GM21528 (cell line): Measurements from ENCODE around the gene SPTBN5.

Experiments used
- ATAC-seq: cut with Tn5 transposase; IDR thresholded peaks from one replicate; pipeline ENCODE4 v1.9.1; 2021; ENCODE audit warnings: mild to moderate bottlenecking, moderate library complexity; ENCODE audit not compliant: unreplicated experiment, low FRiP score

The SPTBN5 gene

GRCh38 chr15:41926185-41927056, 32.6 kb upstream of the SPTBN5 start:
- no peak for ATAC-seq

DNA sequence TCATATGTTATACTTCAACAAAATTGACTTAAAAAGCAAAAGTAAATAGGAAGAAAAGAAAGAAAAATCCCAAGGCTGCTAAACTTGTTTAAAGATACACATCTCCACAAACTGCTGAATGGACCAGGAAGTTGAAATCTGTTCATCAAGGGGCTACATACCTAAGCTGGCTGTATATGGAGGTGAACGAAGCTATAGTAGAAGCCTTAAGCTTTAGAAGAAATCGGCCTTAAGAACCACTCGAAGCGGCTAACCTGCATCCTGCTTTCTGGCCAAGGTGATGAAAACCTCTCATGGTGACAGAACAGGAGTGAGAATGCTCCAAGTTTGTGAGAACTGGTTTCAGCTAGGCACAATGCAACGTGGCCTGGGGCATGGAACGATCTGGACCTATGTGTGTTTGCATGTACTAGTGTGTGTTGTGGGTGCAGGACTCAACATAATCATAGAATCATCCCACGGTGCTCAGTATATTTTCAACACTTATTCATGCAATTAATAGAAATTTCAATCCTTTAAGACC, 31.3 kb upstream of the SPTBN5 start:
- no peak for ATAC-seq

- ATAC-seq = no peak
Observed at GRCh38 chr15:41923401-41923997, 29.6 kb upstream of the SPTBN5 start.

DNA sequence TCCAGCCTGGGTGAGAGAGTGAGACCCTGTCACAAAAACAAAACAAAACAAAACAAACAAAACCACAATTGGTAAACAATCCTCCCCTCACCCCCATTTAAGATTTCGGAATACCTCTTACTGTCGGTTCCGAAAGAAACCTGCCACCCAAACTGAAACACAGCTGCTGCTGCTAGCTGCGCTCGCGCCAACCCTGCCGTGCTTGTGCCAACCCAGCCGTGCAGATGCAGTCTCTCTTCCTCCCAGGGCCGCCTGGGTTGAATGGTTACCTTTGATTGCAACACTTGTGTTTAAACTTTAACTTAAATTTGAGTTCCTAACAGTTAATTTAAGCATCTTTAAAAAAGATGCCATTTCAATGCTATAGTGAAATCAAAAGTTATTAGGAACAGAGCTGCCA, 28.5 kb upstream of the SPTBN5 start:
- ATAC-seq = no peak

DNA sequence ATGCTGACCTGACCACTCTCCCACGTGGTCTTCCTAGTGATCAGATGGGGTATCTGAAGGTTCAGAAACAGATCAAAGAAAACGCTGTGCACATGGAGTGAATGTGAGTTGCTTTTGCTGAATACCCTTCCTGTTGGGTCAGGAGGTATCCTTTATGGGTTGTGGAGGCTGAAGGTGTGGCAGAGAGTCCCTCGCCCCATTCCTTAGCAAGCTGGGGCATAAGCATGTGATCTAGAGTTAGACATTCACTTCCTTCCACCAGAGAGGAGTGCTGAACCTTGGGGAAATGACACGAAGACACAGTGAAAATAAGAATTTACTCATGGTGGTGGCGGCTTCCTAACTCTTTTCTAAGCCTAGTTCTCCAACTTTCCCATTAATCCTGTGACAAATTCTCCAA, 27.8 kb upstream of the SPTBN5 start:
- ATAC-seq = no peak

DNA sequence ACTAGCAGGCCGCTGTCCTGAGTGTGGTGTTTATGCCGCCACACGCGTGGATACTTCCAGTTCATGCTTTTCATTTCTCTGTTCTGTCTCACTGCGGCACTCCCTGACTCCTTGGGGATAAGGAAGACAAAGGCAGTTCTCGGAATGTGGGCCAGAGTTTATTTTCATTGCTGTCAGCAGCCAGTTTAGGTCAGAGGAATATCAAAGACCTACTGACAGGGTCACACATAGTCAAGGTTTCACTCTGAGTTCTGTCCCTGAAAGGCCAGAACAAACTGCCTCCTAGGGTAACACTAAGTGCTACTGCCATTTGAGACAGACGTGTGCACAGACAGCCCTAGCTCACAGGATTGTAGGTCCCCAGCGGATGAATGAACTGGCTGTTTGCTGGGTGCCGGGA, 27.3 kb upstream of the SPTBN5 start:
- no peak for ATAC-seq

DNA sequence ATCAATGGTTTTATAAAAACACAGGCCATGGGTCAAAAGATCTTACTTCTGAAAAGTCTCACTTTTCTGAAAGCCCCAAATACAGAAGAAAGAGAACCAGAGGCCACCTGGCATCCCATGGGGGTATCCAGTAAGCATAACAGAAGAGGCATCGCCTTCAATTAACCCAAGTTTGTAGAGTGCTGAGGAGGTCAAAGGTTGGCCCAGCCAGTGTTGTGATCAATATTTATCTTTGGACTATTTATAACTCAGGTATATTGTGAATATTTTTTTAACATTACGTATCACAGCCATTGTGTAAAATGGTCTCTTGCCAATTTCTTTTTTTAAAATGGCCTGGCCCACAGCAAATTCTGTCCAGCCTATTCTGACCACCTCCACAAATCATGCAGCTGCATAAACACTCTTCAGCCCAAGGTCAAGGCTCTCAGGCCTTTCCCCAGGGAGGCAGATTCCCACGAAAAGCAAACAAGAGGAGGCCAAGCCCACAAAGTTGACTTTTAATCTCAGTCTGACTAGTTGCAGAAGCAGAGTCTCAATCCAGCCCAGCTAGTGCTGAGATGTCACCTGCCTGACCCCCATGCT, 26.2 kb upstream of the SPTBN5 start:
- no peak for ATAC-seq

DNA sequence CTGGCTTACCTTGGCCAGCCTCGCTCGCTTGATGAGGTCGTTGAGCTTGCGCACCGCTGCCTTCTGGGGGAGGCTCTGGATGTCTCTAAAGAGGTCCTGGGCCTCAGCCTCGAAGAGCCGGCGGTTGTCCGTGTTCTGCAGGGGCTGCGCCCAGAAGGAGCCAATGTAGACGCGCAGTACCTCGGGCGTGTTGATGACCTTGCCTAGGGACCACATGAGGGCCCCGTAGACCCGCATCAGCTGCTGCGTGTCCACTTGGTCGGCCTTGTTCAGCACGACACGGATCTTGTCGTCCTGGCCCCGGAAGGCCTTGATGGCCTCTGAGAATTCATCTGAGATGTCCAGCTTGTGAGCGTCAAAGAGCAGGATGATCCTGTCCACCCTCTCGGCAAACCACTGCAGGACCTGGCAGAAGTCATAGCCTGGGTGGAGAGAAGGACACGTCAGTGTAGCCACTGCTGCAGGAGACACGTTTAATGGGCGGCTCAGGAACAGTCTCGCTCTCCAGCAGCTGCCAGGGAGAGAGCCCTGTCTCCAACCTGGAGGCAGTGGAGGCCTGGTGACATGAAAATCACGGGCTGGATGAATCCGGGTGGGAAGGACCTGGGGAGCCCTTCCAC, 25.5 kb upstream of the SPTBN5 start:
- no peak for ATAC-seq

GRCh38 chr15:41918506-41919126, 24.8 kb upstream of the SPTBN5 start:
- ATAC-seq = no peak

GRCh38 chr15:41917767-41918430, 24.0 kb upstream of the SPTBN5 start:
- no peak for ATAC-seq

GRCh38 chr15:41915255-41915994, 21.6 kb upstream of the SPTBN5 start:
- ATAC-seq = no peak

GRCh38 chr15:41914411-41914810, 20.6 kb upstream of the SPTBN5 start:
- no peak for ATAC-seq

- ATAC-seq = no peak
Observed at GRCh38 chr15:41913256-41913655, 19.4 kb upstream of the SPTBN5 start.

DNA sequence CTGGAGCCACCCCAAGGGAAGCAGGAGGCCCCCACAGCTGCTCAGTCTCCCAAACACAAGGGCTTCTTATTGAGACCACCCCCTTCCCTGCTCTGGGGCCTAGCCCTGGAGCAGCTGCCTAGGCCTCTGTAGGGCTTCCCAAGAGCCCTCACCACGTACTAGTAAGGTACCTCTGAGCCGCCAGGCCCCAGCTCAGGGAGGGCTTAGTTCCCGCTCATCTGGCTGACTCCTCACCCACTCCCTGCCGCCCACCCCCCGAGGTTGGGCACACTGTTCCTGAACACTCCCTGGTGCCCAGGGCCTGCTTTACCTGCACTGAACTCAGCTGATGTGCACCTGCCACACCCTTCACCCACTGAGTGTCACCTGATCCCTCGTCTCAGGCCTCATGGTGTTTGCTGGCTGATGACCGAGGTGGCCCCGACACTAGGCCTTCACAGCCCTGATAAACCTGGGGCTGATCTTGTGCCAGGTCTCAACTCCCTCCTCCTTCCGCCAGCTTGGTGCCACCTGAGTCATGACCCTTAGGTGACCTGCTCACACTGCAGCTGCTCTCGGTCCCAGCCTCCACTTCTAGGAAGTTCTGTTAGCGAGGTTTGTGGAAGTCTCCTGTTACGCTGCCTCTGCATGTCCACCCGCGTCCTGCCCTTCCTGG, 18.0 kb upstream of the SPTBN5 start:
- ATAC-seq = no peak

DNA sequence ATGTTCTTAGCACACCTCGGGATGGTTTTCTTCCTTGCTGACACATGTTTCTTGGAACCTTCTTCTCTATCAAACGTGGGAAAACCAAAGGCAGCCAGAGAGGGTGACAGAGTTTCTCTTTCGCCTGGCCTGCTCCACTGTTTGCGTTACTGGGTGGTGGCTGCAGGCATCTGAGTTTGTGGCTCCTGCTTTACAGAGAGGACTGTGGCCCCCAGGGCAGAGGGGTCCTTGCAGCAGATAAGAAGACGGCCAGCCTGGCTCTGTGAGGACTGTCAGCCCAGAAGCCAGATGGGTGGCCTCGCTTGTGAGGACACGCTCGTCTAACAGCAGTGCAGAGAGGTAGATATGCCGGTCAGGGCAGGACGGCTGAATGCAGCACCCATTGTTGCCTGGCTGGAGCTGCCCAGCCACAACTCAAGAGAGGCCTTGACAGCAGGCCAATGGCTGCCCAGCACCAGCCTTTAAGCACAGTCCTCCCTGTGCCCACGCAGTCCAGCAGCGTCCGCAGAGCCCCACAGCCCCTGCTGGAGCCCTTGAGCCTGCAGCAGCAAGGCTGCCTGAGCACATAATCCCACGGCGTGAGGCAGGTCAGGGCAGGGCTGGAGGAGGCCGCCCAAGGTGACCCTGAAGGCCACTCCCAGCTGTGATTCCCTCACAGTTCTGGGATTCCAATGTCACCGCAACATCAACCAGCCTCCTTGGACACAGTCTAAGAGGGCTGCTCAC, 15.0 kb upstream of the SPTBN5 start:
- ATAC-seq = no peak

- no peak for ATAC-seq
Observed at GRCh38 chr15:41907141-41907540, 13.3 kb upstream of the SPTBN5 start.

DNA sequence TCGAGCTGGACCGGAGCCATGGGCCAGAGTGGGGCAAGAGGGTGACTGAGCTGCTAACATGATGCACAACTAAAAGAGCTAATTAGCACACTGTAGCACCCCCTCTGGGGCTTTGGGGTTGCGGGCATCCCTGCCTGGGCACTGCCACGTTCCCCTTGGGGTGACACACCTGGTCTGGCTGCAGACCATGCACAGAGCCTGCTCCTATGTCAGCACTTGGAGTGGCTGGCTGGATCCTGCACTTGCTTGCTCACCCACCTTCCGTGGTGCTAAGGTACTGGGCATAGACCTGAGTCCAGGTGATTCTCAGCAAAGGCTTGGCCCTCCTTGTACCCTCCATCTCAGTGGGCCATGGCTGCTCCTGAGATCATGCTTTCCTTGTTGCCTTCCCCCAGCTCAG, 12.8 kb upstream of the SPTBN5 start:
- no peak for ATAC-seq

GRCh38 chr15:41905036-41905793, 11.4 kb upstream of the SPTBN5 start:
- no peak for ATAC-seq
